HCT116 (cell line): ENCODE data around the gene ENOSF1. TPM values are rescaled to one million over a fixed set of nuclear protein-coding genes. Genes with fewer than 3 reads are reported as not detected.

Source experiments
- ATAC-seq: fragments of 200-7000 bp; cut with Tn5 transposase; 2 replicates; pipeline ENCODE4 v1.9.1; 2020; ENCODE audit warnings: mild to moderate bottlenecking, moderate library complexity
- BruUV-seq: library from RNA; stranded (reverse); fragments of 400-500 nt; replicated peaks from 2 replicates; lab custom pipeline; 2021; lab: Mats Ljungman, UMichigan
- CTCF ChIA-PET: fragments of 300-600 bp; sonication (Branson Sonifier 250); formaldehyde crosslinking; loops from one replicate; lab custom pipeline; 2021; ENCODE audit warnings: antibody characterized with exemption; lab: Charles Lee
- POLR2A ChIA-PET: fragments of 300-600, 350-600 bp; sonication (Branson Sonifier 250); formaldehyde crosslinking; loops from one replicate; lab custom pipeline; 2021; ENCODE audit warnings: antibody characterized with exemption; lab: Charles Lee
- RAD21 ChIA-PET, 2 experiments: fragments of 300-600 bp; sonication (Branson Sonifier 250); formaldehyde crosslinking; loops; one replicate each; lab custom pipeline; 2023; ENCODE audit warnings: low total read pairs in 2 of 2; ENCODE audit not compliant: uncharacterized antibody in 2 of 2, unreplicated experiment in 2 of 2, low non-redundant PET in 1 of 2; lab: Charles Lee
- DNase-seq: peaks from one replicate; pipeline ENCODE4 v3.0.0-alpha.2; 2010; ENCODE audit warnings: low read depth, low spot score
- H2AFZ ChIP-seq: fragments of 200-600 bp; shearing (Covaris generic), sonication (generic); 2 replicates; pipeline ENCODE4 v1.6.1; 2017; ENCODE audit warnings: low read depth, mixed run types, mixed read lengths, antibody characterized with exemption, low read length; ENCODE audit not compliant: poor library complexity, severe bottlenecking
- H3K27ac ChIP-seq: 2 replicates; pipeline ENCODE4 v1.5.1; 2012; ENCODE audit warnings: low read depth, low read length
- H3K27me3 ChIP-seq: fragments of 200-600 bp; sonication (generic); 2 replicates; pipeline ENCODE4 v1.6.1; 2016; ENCODE audit warnings: mixed run types, low read length, mixed read lengths; ENCODE audit not compliant: insufficient read depth
- H3K36me3 ChIP-seq, 2 experiments: fragments of 200-500 bp in 1 of 2; fragments of 200-600 bp in 1 of 2; sonication (Bioruptor generic) in 1 of 2; sonication (generic) in 1 of 2; 2 replicates each; pipeline versions ENCODE4 v1.5.1 to v1.6.1; 2014 to 2016; ENCODE audit warnings: low read length in 2 of 2, inconsistent platforms in 1 of 2, mixed read lengths in 1 of 2, mixed run types in 1 of 2; ENCODE audit not compliant: insufficient read depth in 2 of 2, control insufficient read depth in 1 of 2
- H3K4me1 ChIP-seq, 2 experiments: fragments of 200-600 bp in 1 of 2; sonication (generic) in 1 of 2; 2 replicates each; pipeline versions ENCODE4 v1.5.1 to v1.6.1; 2012 to 2017; ENCODE audit warnings: low read length in 2 of 2, inconsistent platforms in 1 of 2, mild to moderate bottlenecking in 1 of 2, mixed read lengths in 1 of 2, mixed run types in 1 of 2, moderate library complexity in 1 of 2; ENCODE audit not compliant: insufficient read depth in 2 of 2, control insufficient read depth in 1 of 2
- H3K4me2 ChIP-seq: fragments of 200-600 bp; sonication (generic); 2 replicates; pipeline ENCODE4 v1.6.1; 2017; ENCODE audit warnings: mixed run types, low read length, mixed read lengths
- H3K4me3 ChIP-seq, 2 experiments: fragments of 200-600 bp in 1 of 2; sonication (generic) in 1 of 2; replicated peaks in 1 of 2; 2 replicates each; pipeline ENCODE4 v1.5.1; 2011 to 2016; ENCODE audit warnings: low read length in 2 of 2, control low read depth in 1 of 2, low read depth in 1 of 2, mild to moderate bottlenecking in 1 of 2, mixed read lengths in 1 of 2, mixed run types in 1 of 2
- H3K79me2 ChIP-seq: fragments of 200-600 bp; sonication (generic); 2 replicates; pipeline ENCODE4 v1.6.1; 2017; ENCODE audit warnings: mild to moderate bottlenecking, mixed run types, low read length, moderate library complexity, mixed read lengths; ENCODE audit not compliant: insufficient read depth
- H3K9ac ChIP-seq: fragments of 200-600 bp; sonication (generic); 2 replicates; pipeline ENCODE4 v1.6.1; 2016; ENCODE audit warnings: low read length, mixed read lengths
- H3K9me2 ChIP-seq: fragments of 200-600 bp; sonication (generic), shearing (Covaris generic); 2 replicates; pipeline ENCODE4 v1.6.1; 2017; ENCODE audit warnings: mixed run types, mild to moderate bottlenecking, moderate library complexity; ENCODE audit not compliant: insufficient read depth
- H3K9me3 ChIP-seq, 2 experiments: fragments of 200-500 bp in 1 of 2; fragments of 200-600 bp in 1 of 2; sonication (Bioruptor generic) in 1 of 2; sonication (generic) in 1 of 2; 2 replicates each; pipeline ENCODE4 v1.6.1; 2014 to 2017; ENCODE audit warnings: low read length in 2 of 2, mixed read lengths in 2 of 2, inconsistent platforms in 1 of 2, low read depth in 1 of 2, mild to moderate bottlenecking in 1 of 2, mixed run types in 1 of 2, moderate library complexity in 1 of 2; ENCODE audit not compliant: control insufficient read depth in 1 of 2, insufficient read depth in 1 of 2
- H4K20me1 ChIP-seq: fragments of 200-600 bp; sonication (generic), shearing (Covaris generic); 2 replicates; pipeline ENCODE4 v1.6.1; 2017; ENCODE audit warnings: mixed run types, mild to moderate bottlenecking, moderate library complexity; ENCODE audit not compliant: insufficient read depth
- ATF3 ChIP-seq: IDR thresholded peaks from 2 replicates; pipeline ENCODE4 v1.6.1; 2012
- CBX3 ChIP-seq: IDR thresholded peaks from 2 replicates; pipeline ENCODE4 v1.6.1; 2012; ENCODE audit warnings: low read depth
- CEBPB ChIP-seq: IDR thresholded peaks from 2 replicates; pipeline ENCODE4 v1.6.1; 2012; ENCODE audit warnings: low read depth
- CTCF ChIP-seq, 3 experiments: fragments of 200-600 bp in 1 of 3; sonication (generic) in 1 of 3; IDR thresholded peaks in 2 of 3; conservative IDR thresholded peaks in 1 of 3; 2 replicates each; pipeline ENCODE4 v1.5.1; 2012 to 2017; ENCODE audit warnings: low read depth in 2 of 3, low read length in 2 of 3, antibody characterized with exemption in 1 of 3, borderline replicate concordance in 1 of 3, control low read depth in 1 of 3, mild to moderate bottlenecking in 1 of 3, mixed read lengths in 1 of 3, mixed run types in 1 of 3, moderate library complexity in 1 of 3; ENCODE audit not compliant: insufficient read depth in 1 of 3
- EGR1 ChIP-seq: IDR thresholded peaks from 2 replicates; pipeline ENCODE4 v1.6.1; 2012; ENCODE audit warnings: low read depth
- ELF1 ChIP-seq: IDR thresholded peaks from 2 replicates; pipeline ENCODE4 v1.6.1; 2012; ENCODE audit warnings: low read depth, borderline replicate concordance
- EZH2 ChIP-seq: fragments of 200-600 bp; sonication (generic); IDR thresholded peaks from 2 replicates; pipeline ENCODE4 v1.6.1; 2017; ENCODE audit warnings: antibody characterized with exemption, mixed run types
- EZH2phosphoT487 ChIP-seq: fragments of 200-600 bp; IDR thresholded peaks from 2 replicates; pipeline ENCODE4 v1.6.1; 2018; ENCODE audit warnings: antibody characterized with exemption, borderline replicate concordance
- FOSL1 ChIP-seq: IDR thresholded peaks from 2 replicates; pipeline ENCODE4 v1.6.1; 2012; ENCODE audit warnings: low read depth
- JUND ChIP-seq: IDR thresholded peaks from 2 replicates; pipeline ENCODE4 v1.6.1; 2012
- MAX ChIP-seq: IDR thresholded peaks from 2 replicates; pipeline ENCODE4 v1.6.1; 2012
- POLR2AphosphoS5 ChIP-seq: IDR thresholded peaks from 2 replicates; pipeline ENCODE4 v1.6.1; 2011; ENCODE audit warnings: mild to moderate bottlenecking, low read depth, low read length, moderate library complexity
- RAD21 ChIP-seq: IDR thresholded peaks from 2 replicates; pipeline ENCODE4 v1.6.1; 2012; ENCODE audit warnings: low read depth, mild to moderate bottlenecking
- REST ChIP-seq: IDR thresholded peaks from 2 replicates; pipeline ENCODE4 v1.6.1; 2012; ENCODE audit warnings: low read depth
- SIN3A ChIP-seq: IDR thresholded peaks from 2 replicates; pipeline ENCODE4 v1.6.1; 2012; ENCODE audit warnings: low read depth
- SP1 ChIP-seq: IDR thresholded peaks from 2 replicates; pipeline ENCODE4 v1.6.1; 2012; ENCODE audit warnings: low read depth
- SRF ChIP-seq: IDR thresholded peaks from 2 replicates; pipeline ENCODE4 v1.6.1; 2012; ENCODE audit warnings: low read depth
- YY1 ChIP-seq: IDR thresholded peaks from 2 replicates; pipeline ENCODE4 v1.6.1; 2011; ENCODE audit warnings: low read length, low read depth, moderate library complexity, mild to moderate bottlenecking; ENCODE audit not compliant: insufficient replicate concordance; ENCODE audit errors: extremely low read depth
- ZNF274 ChIP-seq: fragments of 200-500 bp; sonication (Bioruptor generic); IDR thresholded peaks from 2 replicates; pipeline ENCODE4 v1.6.1; 2014; ENCODE audit warnings: mild to moderate bottlenecking, low read depth, low read length, inconsistent platforms
- intact Hi-C: fragments of 100-400 bp; cut with micrococcal nuclease; formaldehyde crosslinking; loops from 2 replicates; pipeline ENCODE4 v1.10.0; 2022
- total RNA-seq: library from RNA; stranded (reverse); gene quantifications from one replicate; pipeline ENCODE4 v1.2.1, GENCODE V29; 2021; ENCODE audit not compliant: unreplicated experiment

Gene ENOSF1
- total RNA-seq, 1 experiment from 2014 or later = 90.0 TPM

- Histone ChIP-seq H3K36me3 (peaks cover 7 to 23% of the 10 kb centered on the region in 2 experiments), H3K9me3 (no peaks in the 10 kb centered on the region), H3K9me2 (no peaks in the 10 kb centered on the region), H2AFZ (no peak overlapping the region), H3K27me3 (no peaks in the 10 kb centered on the region), H3K9ac (no peak overlapping the region), H3K27ac (no peak overlapping the region), H3K79me2 (no peaks in the 10 kb centered on the region), H3K4me1 (no peaks in the 10 kb centered on the region), H4K20me1 (no peaks in the 10 kb centered on the region), H3K4me3 (no peak overlapping the region), H3K4me2 (no peak overlapping the region)
- no TSS peak for BruUV-seq
- intact Hi-C loops = no loop called here
- no peak for ATAC-seq
- ChIA-PET CTCF (no interaction called here), POLR2A (no interaction called here), RAD21 (no interaction called here)
- no peak for DNase-seq
- no peak for TF ChIP-seq ATF3
- no peak for TF ChIP-seq EZH2phosphoT487
- no peak for TF ChIP-seq ZNF274
- no peak for TF ChIP-seq JUND
- no peak for TF ChIP-seq POLR2AphosphoS5
- TF ChIP-seq FOSL1 = no peak
- no peak for TF ChIP-seq CEBPB
- TF ChIP-seq REST = no peak
- no peak for TF ChIP-seq MAX
- TF ChIP-seq EGR1 = no peak
- no peak for TF ChIP-seq EZH2
- TF ChIP-seq SIN3A = no peak
- no peak for TF ChIP-seq RAD21
- TF ChIP-seq YY1 = no peak
- TF ChIP-seq SP1 = no peak
- TF ChIP-seq SRF = no peak
- no peak for TF ChIP-seq CTCF (IDR thresholded peaks at IDR 0.05 in 2 of 3, conservative IDR thresholded peaks at IDR 0.05 in 1 of 3; ENCODE audit: borderline replicate concordance in 1 of 3, insufficient read depth in 1 of 3, low read depth in 2 of 3, low read length in 2 of 3)
- TF ChIP-seq ELF1 = no peak
- TF ChIP-seq CBX3 = no peak
Observed at GRCh38 chr18:683531-683930, 28.9 kb downstream of the ENOSF1 start.
